Right lobe of liver (tissue), 4 donors: ENCODE data around the gene AGR3.

Source experiments
- CTCF ChIP-seq, 4 donors: fragments of 200-600 bp in 3 of 4; fragments of 450-650 bp in 1 of 4; IDR thresholded peaks; one replicate each; pipeline versions ENCODE4 v1.5.1 to v1.8.0; 2016 to 2022; ENCODE audit warnings: antibody characterized with exemption in 4 of 4, mild to moderate bottlenecking in 2 of 4
- POLR2A ChIP-seq: fragments of 450-650 bp; IDR thresholded peaks from one replicate; pipeline ENCODE4 v1.6.1; 2017; ENCODE audit warnings: antibody characterized with exemption, mild to moderate bottlenecking
- donor health status: DM: no; HTN: no; CAD: no.
- donor health status: DM: no; HTN: no; CAD: no.
- donor health status: DM: no; HTN: yes; CAD: no.

GRCh38 chr7:16851829-16852228 is 30.0 kb downstream of the AGR3 start:
- TF ChIP-seq CTCF (IDR thresholded peaks at IDR 0.05) (no peak), POLR2A (no peak)
